Liver (tissue), 9 donors: Measurements from ENCODE around the gene MAF. TPM values are rescaled to one million over a fixed set of nuclear protein-coding genes. Genes with fewer than 3 reads are reported as not detected.

Experiments used
- DNase-seq: peaks from one replicate; pipeline ENCODE4 v3.0.0-alpha.2; 2017; ENCODE audit warnings: low spot score
- H3K27ac ChIP-seq, 2 donors: one replicate each; pipeline ENCODE4 v1.7.0; 2013; ENCODE audit warnings: inconsistent platforms in 2 of 2, low read length in 2 of 2, control low read depth in 1 of 2, low read depth in 1 of 2, mild to moderate bottlenecking in 1 of 2
- H3K27me3 ChIP-seq, 4 donors: one replicate each; pipeline versions ENCODE4 v1.6.1 to v1.7.0; 2013; ENCODE audit warnings: low read length in 3 of 4, inconsistent platforms in 1 of 4, mild to moderate bottlenecking in 1 of 4, moderate library complexity in 1 of 4; ENCODE audit not compliant: control insufficient read depth in 4 of 4, insufficient read depth in 4 of 4
- H3K36me3 ChIP-seq, 4 donors: one replicate each; pipeline versions ENCODE4 v1.6.1 to v1.7.0; 2013; ENCODE audit warnings: low read length in 3 of 4, mild to moderate bottlenecking in 3 of 4, low read depth in 1 of 4, moderate library complexity in 1 of 4; ENCODE audit not compliant: control insufficient read depth in 4 of 4, insufficient read depth in 3 of 4
- H3K4me1 ChIP-seq, 4 donors: one replicate each; pipeline versions ENCODE4 v1.6.1 to v1.7.0; 2013; ENCODE audit warnings: low read length in 3 of 4, mild to moderate bottlenecking in 3 of 4, moderate library complexity in 1 of 4; ENCODE audit not compliant: control insufficient read depth in 4 of 4, insufficient read depth in 4 of 4
- H3K4me3 ChIP-seq, 3 donors: one replicate each; pipeline versions ENCODE4 v1.6.1 to v1.7.0; 2013; ENCODE audit warnings: low read length in 3 of 3, control low read depth in 1 of 3, low read depth in 1 of 3, mild to moderate bottlenecking in 1 of 3
- H3K9ac ChIP-seq, 2 donors: one replicate each; pipeline ENCODE4 v1.7.0; 2013; ENCODE audit warnings: low read length in 2 of 2, mild to moderate bottlenecking in 2 of 2, moderate library complexity in 2 of 2, control low read depth in 1 of 2, low read depth in 1 of 2
- H3K9me3 ChIP-seq, 4 donors: one replicate each; pipeline versions ENCODE4 v1.6.1 to v1.7.0; 2013; ENCODE audit warnings: low read length in 3 of 4; ENCODE audit not compliant: control insufficient read depth in 4 of 4
- EGR1 ChIP-seq, 2 donors: IDR thresholded peaks; 2 replicates each; pipeline ENCODE4 v1.6.1; 2016 to 2018; ENCODE audit warnings: antibody characterized with exemption in 2 of 2, low read depth in 2 of 2
- FOXA1 ChIP-seq: IDR thresholded peaks from 2 replicates; pipeline ENCODE4 v1.6.1; 2016; ENCODE audit warnings: antibody characterized with exemption
- FOXA2 ChIP-seq: IDR thresholded peaks from 2 replicates; pipeline ENCODE4 v1.6.1; 2016; ENCODE audit warnings: antibody characterized with exemption
- GABPA ChIP-seq, 2 donors: IDR thresholded peaks in 1 of 2; conservative IDR thresholded peaks in 1 of 2; 2 replicates each; pipeline ENCODE4 v1.6.1; 2016; ENCODE audit warnings: antibody characterized with exemption in 2 of 2, mild to moderate bottlenecking in 1 of 2, moderate library complexity in 1 of 2
- HNF4A ChIP-seq, 2 donors: conservative IDR thresholded peaks; 2 replicates each; pipeline ENCODE4 v1.6.1; 2016; ENCODE audit warnings: antibody characterized with exemption in 2 of 2, mild to moderate bottlenecking in 2 of 2
- HNF4G ChIP-seq: IDR thresholded peaks from 2 replicates; pipeline ENCODE4 v1.6.1; 2016; ENCODE audit warnings: antibody characterized with exemption
- JUND ChIP-seq, 2 donors: IDR thresholded peaks; 2 replicates each; pipeline ENCODE4 v1.6.1; 2016; ENCODE audit warnings: antibody characterized with exemption in 2 of 2
- NR2F2 ChIP-seq: IDR thresholded peaks from 2 replicates; pipeline ENCODE4 v1.6.1; 2016; ENCODE audit warnings: antibody characterized with exemption
- RAD21 ChIP-seq, 2 donors: IDR thresholded peaks; 2 replicates each; pipeline ENCODE4 v1.6.1; 2016; ENCODE audit warnings: antibody characterized with exemption in 2 of 2, mild to moderate bottlenecking in 2 of 2
- RXRA ChIP-seq, 2 donors: IDR thresholded peaks; 2 replicates each; pipeline ENCODE4 v1.6.1; 2017 to 2018; ENCODE audit warnings: antibody characterized with exemption in 2 of 2, mild to moderate bottlenecking in 1 of 2
- SP1 ChIP-seq: IDR thresholded peaks from 2 replicates; pipeline ENCODE4 v1.6.1; 2018; ENCODE audit warnings: antibody characterized with exemption, mild to moderate bottlenecking
- TAF1 ChIP-seq: conservative IDR thresholded peaks from 2 replicates; pipeline ENCODE4 v1.6.1; 2016; ENCODE audit warnings: antibody characterized with exemption, mild to moderate bottlenecking
- YY1 ChIP-seq: IDR thresholded peaks from 2 replicates; pipeline ENCODE4 v1.6.1; 2016; ENCODE audit warnings: antibody characterized with exemption, mild to moderate bottlenecking
- WGBS: extraction: QIAGEN DNeasy Blood & Tissue Kit; methylation state at CpG from one replicate; pipeline ENCODE4 v1.1.7; 2013; 5-methylcytosine and 5-hydroxymethylcytosine counted together
- polyA plus RNA-seq, 2 donors: library from polyadenylated mRNA; stranded (reverse) in 1 of 2; unstranded in 1 of 2; fragments of 200-250 nt in 1 of 2; fragments of >200 nt in 1 of 2; fragmentation: Nextera tagmentation in 1 of 2; extraction: Ambion mirVana in 1 of 2; gene quantifications; one replicate each; pipeline versions ENCODE4 v1.2.1 to v1.2.3, GENCODE V29; 2013 to 2015
- total RNA-seq, 2 donors: library from RNA; depleted of rRNA; stranded (reverse); fragments of >200 nt; gene quantifications; one replicate each; pipeline ENCODE4 v1.2.3, GENCODE V29; 2014
- TF ChIP-seq, protein P1 (sequence below): IDR thresholded peaks from 2 replicates; pipeline ENCODE4 v1.6.1; 2016; ENCODE audit warnings: antibody characterized with exemption
- TF ChIP-seq, protein P2 (sequence below): IDR thresholded peaks from 2 replicates; pipeline ENCODE4 v1.6.1; 2016; ENCODE audit warnings: antibody characterized with exemption, mild to moderate bottlenecking
- TF ChIP-seq, protein P3 (sequence below): IDR thresholded peaks from 2 replicates; pipeline ENCODE4 v1.6.1; 2016; ENCODE audit warnings: antibody characterized with exemption
- TF ChIP-seq, protein P4 (sequence below): IDR thresholded peaks from 2 replicates; pipeline ENCODE4 v1.6.1; 2016; ENCODE audit warnings: antibody characterized with exemption
- donor health status: healthy.
- donor health status: healthy.
- donor health status: healthy.
- donor health status: healthy.
- donor health status: healthy.

Gene MAF
- total and polyA plus RNA-seq, 4 donors = 9.7 to 20.9 (median 16.7) TPM

DNA sequence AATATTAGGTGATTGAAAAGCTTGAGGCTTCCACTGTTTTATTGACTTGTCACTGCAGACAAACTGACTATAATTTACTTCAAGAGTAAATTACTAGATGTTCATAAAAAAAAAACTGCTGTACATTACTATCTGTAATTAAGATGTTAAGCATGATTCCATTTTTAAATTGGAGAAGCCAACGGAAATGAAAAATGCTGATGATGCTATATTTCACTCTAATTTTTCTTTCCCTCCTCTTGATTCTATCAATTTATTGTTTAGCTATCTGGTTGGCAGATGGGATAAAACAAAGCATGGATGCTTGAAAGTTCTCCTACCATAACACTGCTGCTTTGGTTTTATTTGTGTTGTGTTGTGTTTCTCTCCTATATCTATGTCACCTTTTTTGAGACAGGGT, 41.0 kb downstream of the MAF start:
- DNase-seq = no peak
- H3K9ac ChIP-seq = no peak overlapping the region
- no peaks in the 10 kb centered on the region for H3K36me3 ChIP-seq
- WGBS = 44% methylated on average over 1 of the region's 1 CpG
- no peak overlapping the region for H3K4me3 ChIP-seq
- no peaks in the 10 kb centered on the region for H3K27me3 ChIP-seq
- no peak for TF ChIP-seq NR2F2
- no peak for TF ChIP-seq RAD21 (IDR thresholded peaks at IDR 0.05)
- TF ChIP-seq, protein P1, sequence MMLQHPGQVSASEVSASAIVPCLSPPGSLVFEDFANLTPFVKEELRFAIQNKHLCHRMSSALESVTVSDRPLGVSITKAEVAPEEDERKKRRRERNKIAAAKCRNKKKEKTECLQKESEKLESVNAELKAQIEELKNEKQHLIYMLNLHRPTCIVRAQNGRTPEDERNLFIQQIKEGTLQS = no peak
- no peak for TF ChIP-seq HNF4A (conservative IDR thresholded peaks at IDR 0.05)
- TF ChIP-seq FOXA2 = no peak
- TF ChIP-seq, protein P2, sequence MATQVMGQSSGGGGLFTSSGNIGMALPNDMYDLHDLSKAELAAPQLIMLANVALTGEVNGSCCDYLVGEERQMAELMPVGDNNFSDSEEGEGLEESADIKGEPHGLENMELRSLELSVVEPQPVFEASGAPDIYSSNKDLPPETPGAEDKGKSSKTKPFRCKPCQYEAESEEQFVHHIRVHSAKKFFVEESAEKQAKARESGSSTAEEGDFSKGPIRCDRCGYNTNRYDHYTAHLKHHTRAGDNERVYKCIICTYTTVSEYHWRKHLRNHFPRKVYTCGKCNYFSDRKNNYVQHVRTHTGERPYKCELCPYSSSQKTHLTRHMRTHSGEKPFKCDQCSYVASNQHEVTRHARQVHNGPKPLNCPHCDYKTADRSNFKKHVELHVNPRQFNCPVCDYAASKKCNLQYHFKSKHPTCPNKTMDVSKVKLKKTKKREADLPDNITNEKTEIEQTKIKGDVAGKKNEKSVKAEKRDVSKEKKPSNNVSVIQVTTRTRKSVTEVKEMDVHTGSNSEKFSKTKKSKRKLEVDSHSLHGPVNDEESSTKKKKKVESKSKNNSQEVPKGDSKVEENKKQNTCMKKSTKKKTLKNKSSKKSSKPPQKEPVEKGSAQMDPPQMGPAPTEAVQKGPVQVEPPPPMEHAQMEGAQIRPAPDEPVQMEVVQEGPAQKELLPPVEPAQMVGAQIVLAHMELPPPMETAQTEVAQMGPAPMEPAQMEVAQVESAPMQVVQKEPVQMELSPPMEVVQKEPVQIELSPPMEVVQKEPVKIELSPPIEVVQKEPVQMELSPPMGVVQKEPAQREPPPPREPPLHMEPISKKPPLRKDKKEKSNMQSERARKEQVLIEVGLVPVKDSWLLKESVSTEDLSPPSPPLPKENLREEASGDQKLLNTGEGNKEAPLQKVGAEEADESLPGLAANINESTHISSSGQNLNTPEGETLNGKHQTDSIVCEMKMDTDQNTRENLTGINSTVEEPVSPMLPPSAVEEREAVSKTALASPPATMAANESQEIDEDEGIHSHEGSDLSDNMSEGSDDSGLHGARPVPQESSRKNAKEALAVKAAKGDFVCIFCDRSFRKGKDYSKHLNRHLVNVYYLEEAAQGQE = no peak
- TF ChIP-seq, protein P3, sequence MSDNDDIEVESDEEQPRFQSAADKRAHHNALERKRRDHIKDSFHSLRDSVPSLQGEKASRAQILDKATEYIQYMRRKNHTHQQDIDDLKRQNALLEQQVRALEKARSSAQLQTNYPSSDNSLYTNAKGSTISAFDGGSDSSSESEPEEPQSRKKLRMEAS = no peak
- no peak for TF ChIP-seq TAF1
- TF ChIP-seq SP1 = no peak
- peaks cover 4 to 38% (median 30%) of the 10 kb centered on the region in 4 donors for H3K4me1 ChIP-seq
- no peaks in the 10 kb centered on the region for H3K9me3 ChIP-seq
- no peak overlapping the region for H3K27ac ChIP-seq

DNA sequence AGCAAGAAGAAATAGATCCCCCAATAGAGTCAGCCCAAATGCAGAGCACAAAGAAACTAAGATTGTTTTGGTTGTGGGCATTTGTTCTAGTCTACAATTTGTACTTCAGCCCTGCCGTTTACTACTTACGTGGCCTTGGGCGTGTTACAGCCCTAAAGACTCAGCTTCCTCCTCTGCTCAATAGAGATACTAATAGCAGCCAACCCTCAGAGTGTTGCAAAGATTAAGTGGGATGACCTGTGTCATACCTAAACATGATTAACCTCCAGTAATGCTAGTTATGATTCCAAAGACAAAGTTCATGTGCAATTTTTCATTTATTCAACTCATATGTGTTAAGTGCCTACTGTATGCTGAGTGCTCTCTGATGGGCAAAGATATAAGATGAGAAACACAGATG, 43.1 kb downstream of the MAF start:
- Histone ChIP-seq H3K27ac (no peak overlapping the region), H3K9me3 (no peaks in the 10 kb centered on the region), H3K36me3 (no peaks in the 10 kb centered on the region), H3K27me3 (no peaks in the 10 kb centered on the region), H3K4me1 (peaks cover 4 to 23% (median 17%) of the 10 kb centered on the region in 4 donors), H3K9ac (no peak overlapping the region), H3K4me3 (no peak overlapping the region)
- no peak for DNase-seq
- TF ChIP-seq, protein P1 = no peak
- TF ChIP-seq HNF4G (no peak), TAF1 (no peak), NR2F2 (no peak), HNF4A (conservative IDR thresholded peaks at IDR 0.05) (no peak), SP1 (no peak), GABPA (IDR thresholded peaks at IDR 0.05 in 1 of 2, conservative IDR thresholded peaks at IDR 0.05 in 1 of 2) (no peak), JUND (IDR thresholded peaks at IDR 0.05) (no peak), RXRA (IDR thresholded peaks at IDR 0.05) (no peak), FOXA2 (no peak), FOXA1 (no peak), EGR1 (IDR thresholded peaks at IDR 0.05; ENCODE audit: low read depth in 2 of 2) (no peak), YY1 (no peak)
- TF ChIP-seq, protein P4, sequence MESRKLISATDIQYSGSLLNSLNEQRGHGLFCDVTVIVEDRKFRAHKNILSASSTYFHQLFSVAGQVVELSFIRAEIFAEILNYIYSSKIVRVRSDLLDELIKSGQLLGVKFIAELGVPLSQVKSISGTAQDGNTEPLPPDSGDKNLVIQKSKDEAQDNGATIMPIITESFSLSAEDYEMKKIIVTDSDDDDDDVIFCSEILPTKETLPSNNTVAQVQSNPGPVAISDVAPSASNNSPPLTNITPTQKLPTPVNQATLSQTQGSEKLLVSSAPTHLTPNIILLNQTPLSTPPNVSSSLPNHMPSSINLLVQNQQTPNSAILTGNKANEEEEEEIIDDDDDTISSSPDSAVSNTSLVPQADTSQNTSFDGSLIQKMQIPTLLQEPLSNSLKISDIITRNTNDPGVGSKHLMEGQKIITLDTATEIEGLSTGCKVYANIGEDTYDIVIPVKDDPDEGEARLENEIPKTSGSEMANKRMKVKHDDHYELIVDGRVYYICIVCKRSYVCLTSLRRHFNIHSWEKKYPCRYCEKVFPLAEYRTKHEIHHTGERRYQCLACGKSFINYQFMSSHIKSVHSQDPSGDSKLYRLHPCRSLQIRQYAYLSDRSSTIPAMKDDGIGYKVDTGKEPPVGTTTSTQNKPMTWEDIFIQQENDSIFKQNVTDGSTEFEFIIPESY = no peak
- WGBS = 57% methylated on average over 3 of the region's 3 CpGs
